ENCODE results near the gene SPNS3.

DNA sequence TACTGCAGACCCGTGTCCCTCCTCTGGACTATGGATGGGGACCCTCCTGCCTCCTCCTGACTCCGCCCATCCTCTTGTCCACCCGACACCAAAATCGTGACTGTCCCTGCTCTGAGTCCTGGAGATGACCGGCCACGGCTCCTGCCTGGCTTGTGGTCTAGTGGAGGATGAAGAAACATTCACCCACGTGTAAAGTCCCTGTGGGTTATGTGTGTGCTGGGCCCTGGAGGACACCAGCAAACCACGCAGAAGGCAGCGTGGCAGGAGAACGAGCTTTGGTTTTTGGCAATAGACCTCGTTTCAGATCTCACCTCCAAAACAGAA, 76.8 kb downstream of the SPNS3 start:
- TF ChIP-seq POLR2A (IDR thresholded peaks at IDR 0.05) (no peak), CTCF (IDR thresholded peaks at IDR 0.05 in 8 of 11, conservative IDR thresholded peaks at IDR 0.05 in 3 of 11) (no peak), POLR2AphosphoS5 (IDR thresholded peaks at IDR 0.05) (no peak)

Data from spleen (tissue), 7 donors.